ENCODE data around the gene C3orf20.

Gene C3orf20

GRCh38 chr3:14821151-14821550 is 146.2 kb downstream of the C3orf20 start:
- DNase-seq: no peak

- no peak for DNase-seq
Measured at GRCh38 chr3:14822134-14822533, 147.2 kb downstream of the C3orf20 start.

All from CD4-positive, alpha-beta T cell treated with Interleukin-4 for 4 hours (primary cell).